PC-9 (cell line): ENCODE measurements around the gene GPC5.

ENCODE experiments used
- CTCF ChIP-seq: fragments of 200-600 bp; sonication (generic); conservative IDR thresholded peaks from 2 replicates; pipeline ENCODE4 v1.6.1; 2017; ENCODE audit warnings: mixed run types, antibody characterized with exemption, mild to moderate bottlenecking, moderate library complexity
- EZH2 ChIP-seq: fragments of 200-600 bp; sonication (generic); IDR thresholded peaks from 2 replicates; pipeline ENCODE4 v1.8.0; 2017; ENCODE audit warnings: antibody characterized with exemption, low read depth

DNA sequence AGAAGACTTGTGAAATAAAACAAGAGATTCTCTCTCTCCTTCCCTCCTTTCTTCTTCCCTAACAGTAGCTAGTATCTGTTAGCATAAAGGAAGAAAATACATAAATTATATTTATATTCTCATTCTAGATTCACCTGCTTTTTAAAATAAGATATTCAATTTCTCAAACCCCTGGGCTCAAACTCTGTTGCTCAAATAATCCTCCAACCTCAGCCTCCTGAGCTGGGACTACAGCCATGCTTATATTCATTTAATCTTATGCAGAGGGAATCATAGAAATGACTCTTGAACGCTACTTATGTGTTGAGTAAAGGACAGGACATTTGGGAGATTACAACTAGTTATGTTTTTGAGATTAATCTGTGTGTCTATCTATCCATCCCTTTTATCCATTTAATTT lies 56.2 kb downstream of the GPC5 start:
- TF ChIP-seq CTCF (no peak), EZH2 (no peak)
